ENCODE data around the gene PDZD2.

- TF ChIP-seq CTCF (IDR thresholded peaks at IDR 0.05) = no peak
- no peak for TF ChIP-seq POLR2AphosphoS5 (IDR thresholded peaks at IDR 0.05)
- no peak for TF ChIP-seq EP300 (IDR thresholded peaks at IDR 0.05)
- TF ChIP-seq POLR2A (IDR thresholded peaks at IDR 0.05; ENCODE audit: low read depth) = no peak
Observed at GRCh38 chr5:31983851-31984250, 344.9 kb downstream of the PDZD2 start.

All from esophagus muscularis mucosa (tissue), 4 donors.